GM12875 (cell line): ENCODE results near the gene NUP50.

ENCODE experiments used
- H3K4me3 ChIP-seq: one replicate; pipeline ENCODE4 v1.5.1; 2011; ENCODE audit warnings: low read depth, low read length, control low read depth
- CTCF ChIP-seq: IDR thresholded peaks from 2 replicates; pipeline ENCODE4 v1.5.1; 2011; ENCODE audit warnings: low read depth, mild to moderate bottlenecking, control low read depth, inconsistent platforms, low read length, moderate library complexity, borderline replicate concordance; ENCODE audit not compliant: insufficient read depth

Gene NUP50

GRCh38 chr22:45229181-45229580, 65.5 kb downstream of the NUP50 start:
- no peak for TF ChIP-seq CTCF
- H3K4me3 ChIP-seq = no peak overlapping the region

GRCh38 chr22:45230026-45230721, 66.4 kb downstream of the NUP50 start:
- H3K4me3 ChIP-seq = no peak overlapping the region
- no peak for TF ChIP-seq CTCF

- H3K4me3 ChIP-seq = no peak overlapping the region
- TF ChIP-seq CTCF = no peak
These were observed 67.6 kb downstream of the NUP50 start for GRCh38 chr22:45231293-45231692.

GRCh38 chr22:45233386-45233785, 69.7 kb downstream of the NUP50 start:
- TF ChIP-seq CTCF = no peak
- H3K4me3 ChIP-seq = no peak overlapping the region

- H3K4me3 ChIP-seq = no peak overlapping the region
- TF ChIP-seq CTCF = no peak
These were observed 70.1 kb downstream of the NUP50 start for GRCh38 chr22:45233827-45234226.

GRCh38 chr22:45235101-45235777, 71.5 kb downstream of the NUP50 start:
- peak overlapping the region; percentile 47 for H3K4me3 ChIP-seq
- no peak for TF ChIP-seq CTCF

GRCh38 chr22:45235851-45236342, 72.2 kb downstream of the NUP50 start:
- peak overlapping the region; percentile 44 for H3K4me3 ChIP-seq
- TF ChIP-seq CTCF = no peak
